Measurements from ENCODE around the gene MEX3A. TPM values are rescaled to one million over a fixed set of nuclear protein-coding genes. Genes with fewer than 3 reads are reported as not detected.

MEX3A gene
- total RNA-seq, 1 donor from 2014 or later: 63.9 TPM

DNA sequence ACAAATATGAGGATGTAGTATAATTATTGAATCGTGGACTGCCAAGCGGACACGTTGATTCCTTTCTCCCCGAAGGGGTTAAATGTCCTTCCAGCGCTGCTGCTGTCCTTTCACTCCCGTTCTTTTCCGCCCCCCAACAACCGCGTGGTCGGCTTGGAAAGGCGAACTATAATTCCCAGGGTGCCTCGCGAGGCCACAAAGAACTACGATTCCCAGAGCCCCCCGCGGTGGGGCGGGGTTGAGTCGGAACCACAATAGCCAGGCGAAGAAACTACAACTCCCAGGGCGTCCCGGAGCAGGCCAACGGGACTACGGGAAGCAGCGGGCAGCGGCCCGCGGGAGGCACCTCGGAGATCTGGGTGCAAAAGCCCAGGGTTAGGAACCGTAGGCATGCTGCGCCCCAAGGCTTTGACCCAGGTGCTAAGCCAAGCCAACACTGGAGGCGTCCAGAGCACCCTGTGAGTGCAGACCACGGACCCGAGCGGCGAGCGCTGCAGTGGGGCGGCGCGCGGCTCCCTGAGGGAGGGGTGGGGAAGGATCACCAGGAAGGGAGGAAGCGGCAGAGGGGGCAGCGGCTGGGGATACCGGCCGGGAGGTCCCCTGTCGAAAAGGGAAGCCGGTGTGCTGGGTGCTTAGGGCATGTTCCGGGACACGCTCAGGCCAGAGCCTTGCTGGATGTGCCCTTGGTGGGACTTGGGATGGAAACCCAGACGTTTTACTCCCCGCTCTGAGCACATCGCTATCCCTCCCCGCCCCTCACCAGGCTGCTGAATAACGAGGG, 27.6 kb downstream of the MEX3A start, which contains the start of gene LAMTOR2:
TSS of gene LAMTOR2 (plus strand) at position 283 of the 781 bp plus-strand sequence. CDS start at position 391, 108 bp downstream.
- TF ChIP-seq, protein P1, sequence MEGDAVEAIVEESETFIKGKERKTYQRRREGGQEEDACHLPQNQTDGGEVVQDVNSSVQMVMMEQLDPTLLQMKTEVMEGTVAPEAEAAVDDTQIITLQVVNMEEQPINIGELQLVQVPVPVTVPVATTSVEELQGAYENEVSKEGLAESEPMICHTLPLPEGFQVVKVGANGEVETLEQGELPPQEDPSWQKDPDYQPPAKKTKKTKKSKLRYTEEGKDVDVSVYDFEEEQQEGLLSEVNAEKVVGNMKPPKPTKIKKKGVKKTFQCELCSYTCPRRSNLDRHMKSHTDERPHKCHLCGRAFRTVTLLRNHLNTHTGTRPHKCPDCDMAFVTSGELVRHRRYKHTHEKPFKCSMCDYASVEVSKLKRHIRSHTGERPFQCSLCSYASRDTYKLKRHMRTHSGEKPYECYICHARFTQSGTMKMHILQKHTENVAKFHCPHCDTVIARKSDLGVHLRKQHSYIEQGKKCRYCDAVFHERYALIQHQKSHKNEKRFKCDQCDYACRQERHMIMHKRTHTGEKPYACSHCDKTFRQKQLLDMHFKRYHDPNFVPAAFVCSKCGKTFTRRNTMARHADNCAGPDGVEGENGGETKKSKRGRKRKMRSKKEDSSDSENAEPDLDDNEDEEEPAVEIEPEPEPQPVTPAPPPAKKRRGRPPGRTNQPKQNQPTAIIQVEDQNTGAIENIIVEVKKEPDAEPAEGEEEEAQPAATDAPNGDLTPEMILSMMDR (IDR thresholded peaks at IDR 0.05; ENCODE audit: unreplicated experiment): no peak
- DNase-seq (ENCODE audit: low spot score): peak; percentile 98
- Mint-ChIP-seq H3K36me3 (ENCODE audit: low read depth, unreplicated experiment) (peaks cover 19% of the 10 kb centered on the region), H3K27ac (ENCODE audit: unreplicated experiment) (peak within 1 kb of the TSS; percentile 95), H3K4me3 (ENCODE audit: unreplicated experiment) (peak within 1 kb of the TSS; percentile 98), H3K9me3 (ENCODE audit: unreplicated experiment) (no peaks in the 10 kb centered on the region), H3K4me1 (ENCODE audit: unreplicated experiment) (peaks cover 31% of the 10 kb centered on the region), H3K27me3 (ENCODE audit: unreplicated experiment) (peaks cover 16% of the 10 kb centered on the region)

DNA sequence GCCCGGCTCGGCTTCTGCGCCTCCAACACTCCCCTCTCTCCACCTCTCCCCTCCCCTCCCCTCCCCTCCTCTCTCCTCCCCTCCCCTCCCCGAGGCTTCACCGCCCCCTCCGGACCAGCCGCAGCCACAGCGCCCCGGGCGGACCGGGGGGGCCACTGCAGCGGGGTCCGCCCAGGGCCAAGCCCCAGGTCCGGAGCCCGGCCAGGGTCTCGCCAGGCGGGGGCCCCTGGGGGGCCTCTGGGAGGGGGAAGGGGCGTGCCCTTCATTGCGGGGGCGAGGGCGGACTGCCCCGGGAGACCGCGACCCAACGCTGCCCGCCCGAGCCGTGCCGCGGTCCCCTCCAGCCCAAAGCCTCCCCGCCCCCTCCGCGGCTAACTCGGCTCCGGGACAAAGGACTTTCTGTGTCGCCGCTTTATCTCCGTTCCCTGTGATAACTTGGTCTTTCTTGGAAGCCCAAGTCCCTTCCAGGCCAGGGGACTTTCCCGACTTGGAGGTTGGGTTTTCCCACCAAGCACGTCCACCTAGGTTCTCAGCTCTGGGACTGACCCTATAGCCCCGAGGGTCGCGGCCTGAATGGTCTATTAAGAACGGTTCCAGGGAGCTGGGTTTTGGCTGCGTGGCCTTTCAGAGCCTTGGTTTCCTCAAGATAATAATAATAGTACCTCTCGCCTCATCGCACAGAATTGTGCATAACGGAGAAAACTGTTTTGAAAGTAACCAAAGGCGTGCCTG, 28.3 kb downstream of the MEX3A start, which contains the start of gene UBQLN4:
TSS of gene UBQLN4 (minus strand) at position 31 of the 732 bp plus-strand sequence. CDS start 97 bp downstream, outside the sequence.
- DNase-seq (ENCODE audit: low spot score): peak; percentile 91
- Mint-ChIP-seq H3K4me3 (ENCODE audit: unreplicated experiment) (peak within 1 kb of the TSS; percentile 98), H3K4me1 (ENCODE audit: unreplicated experiment) (peaks cover 31% of the 10 kb centered on the region), H3K36me3 (ENCODE audit: low read depth, unreplicated experiment) (peaks cover 22% of the 10 kb centered on the region), H3K9me3 (ENCODE audit: unreplicated experiment) (no peaks in the 10 kb centered on the region), H3K27ac (ENCODE audit: unreplicated experiment) (peak within 1 kb of the TSS; percentile 95), H3K27me3 (ENCODE audit: unreplicated experiment) (peaks cover 16% of the 10 kb centered on the region)
- TF ChIP-seq, protein P1 (IDR thresholded peaks at IDR 0.05; ENCODE audit: unreplicated experiment): peak; percentile 45

DNA sequence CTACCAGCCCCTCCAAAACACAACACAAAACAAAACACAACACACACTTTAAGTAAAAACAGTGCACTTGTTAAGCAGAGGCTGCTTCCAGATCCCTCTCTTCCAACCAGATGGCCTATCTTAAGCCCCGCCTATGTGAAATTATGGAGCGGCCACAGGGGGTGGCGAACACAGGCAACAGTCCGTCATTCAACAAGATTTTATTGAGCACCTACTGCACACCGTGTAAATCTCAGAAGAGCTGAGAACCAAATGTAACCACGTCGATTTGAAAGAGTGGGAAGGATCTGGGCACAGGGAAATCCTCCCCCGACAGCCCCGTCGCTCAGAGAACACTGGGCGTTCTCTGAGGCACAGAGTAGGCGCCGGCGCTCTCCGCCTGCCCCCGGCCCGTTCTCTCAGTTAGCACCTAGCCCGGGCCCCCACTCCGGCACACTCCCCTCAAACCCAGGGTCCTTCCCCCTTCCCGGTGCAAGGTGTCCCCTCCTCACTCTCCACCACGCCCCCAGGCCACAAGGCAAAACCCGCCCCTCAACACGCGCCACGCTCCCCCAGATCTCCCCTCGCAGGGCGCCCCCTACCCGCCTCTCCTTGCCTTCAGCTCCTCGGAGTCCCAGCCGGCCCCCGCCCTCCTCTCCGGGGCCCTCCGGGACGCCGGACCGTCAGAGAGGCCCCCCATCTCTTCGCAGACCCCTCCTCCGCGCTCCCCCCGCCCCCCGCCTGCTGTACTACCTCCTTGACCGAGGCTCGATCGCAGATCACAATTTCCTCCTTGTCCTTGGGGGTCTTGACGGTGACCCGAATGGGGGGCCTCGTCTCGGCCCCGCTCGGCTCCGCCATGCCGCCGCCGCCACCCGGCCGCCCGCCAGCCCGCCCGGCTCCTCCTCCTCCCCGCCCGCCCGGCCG, 29.1 kb downstream of the MEX3A start:
- no peaks in the 10 kb centered on the region for H3K9me3 Mint-ChIP-seq (ENCODE audit: unreplicated experiment)
- DNase-seq (ENCODE audit: low spot score): peak; percentile 78
- H3K36me3 Mint-ChIP-seq (ENCODE audit: low read depth, unreplicated experiment): peaks cover 20% of the 10 kb centered on the region
- H3K4me3 Mint-ChIP-seq (ENCODE audit: unreplicated experiment): peak overlapping the region; percentile 98
- peaks cover 31% of the 10 kb centered on the region for H3K4me1 Mint-ChIP-seq (ENCODE audit: unreplicated experiment)
- TF ChIP-seq, protein P1 (IDR thresholded peaks at IDR 0.05; ENCODE audit: unreplicated experiment): peak; percentile 8
- H3K27me3 Mint-ChIP-seq (ENCODE audit: unreplicated experiment): peaks cover 16% of the 10 kb centered on the region
- peak overlapping the region; percentile 79 for H3K27ac Mint-ChIP-seq (ENCODE audit: unreplicated experiment)

DNA sequence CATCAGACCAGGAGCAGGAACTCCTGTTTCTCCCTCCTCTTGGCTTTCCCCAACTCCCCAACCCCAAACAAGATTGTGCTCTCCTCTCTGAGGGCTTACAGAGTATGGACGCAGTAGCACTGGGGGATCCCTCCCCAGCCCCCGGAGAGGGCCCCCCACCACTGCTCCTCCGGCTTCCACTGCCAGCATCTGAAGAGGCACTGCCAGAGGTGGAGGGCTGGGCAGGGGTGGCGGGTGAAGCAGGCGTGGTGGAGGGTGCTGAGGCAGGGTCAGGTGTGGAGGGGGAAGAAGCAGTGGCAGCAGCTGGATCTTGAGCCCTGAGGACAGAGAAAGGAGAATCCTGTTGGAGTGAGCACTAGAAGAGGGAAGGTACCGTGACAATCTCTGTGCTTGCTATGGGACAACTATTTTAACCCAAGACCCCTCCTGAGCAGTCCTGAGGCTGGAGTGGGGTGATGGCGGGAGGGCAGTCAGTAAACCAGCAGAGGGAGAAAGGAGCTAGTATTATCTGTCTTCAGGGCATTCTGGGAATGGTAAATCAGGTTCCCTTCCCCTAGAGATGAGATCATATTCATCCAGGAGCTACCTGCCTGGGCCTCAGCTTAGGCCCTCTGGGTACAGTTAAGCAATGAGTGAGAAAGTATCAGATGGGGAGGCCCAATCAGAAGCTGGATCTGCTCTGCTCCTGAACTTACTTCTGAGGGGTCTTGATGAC, 31.1 kb downstream of the MEX3A start:
- Mint-ChIP-seq H3K36me3 (ENCODE audit: low read depth, unreplicated experiment) (peaks cover 16% of the 10 kb centered on the region), H3K27me3 (ENCODE audit: unreplicated experiment) (peaks cover 16% of the 10 kb centered on the region), H3K27ac (ENCODE audit: unreplicated experiment) (peak overlapping the region; percentile 30), H3K4me3 (ENCODE audit: unreplicated experiment) (peak overlapping the region; percentile 50), H3K4me1 (ENCODE audit: unreplicated experiment) (peaks cover 31% of the 10 kb centered on the region), H3K9me3 (ENCODE audit: unreplicated experiment) (no peaks in the 10 kb centered on the region)
- no peak for DNase-seq (ENCODE audit: low spot score)
- TF ChIP-seq, protein P1 (IDR thresholded peaks at IDR 0.05; ENCODE audit: unreplicated experiment): no peak

Data from endothelial cell (in vitro differentiated cells).